ENCODE results near the gene IMMP1L. TPM values are rescaled to one million over a fixed set of nuclear protein-coding genes. Genes with fewer than 3 reads are reported as not detected.

IMMP1L gene
- polyA plus RNA-seq, 2 of the 4 experiments (the other 2 are of a cell fraction), result 96.5 to 135 TPM

DNA sequence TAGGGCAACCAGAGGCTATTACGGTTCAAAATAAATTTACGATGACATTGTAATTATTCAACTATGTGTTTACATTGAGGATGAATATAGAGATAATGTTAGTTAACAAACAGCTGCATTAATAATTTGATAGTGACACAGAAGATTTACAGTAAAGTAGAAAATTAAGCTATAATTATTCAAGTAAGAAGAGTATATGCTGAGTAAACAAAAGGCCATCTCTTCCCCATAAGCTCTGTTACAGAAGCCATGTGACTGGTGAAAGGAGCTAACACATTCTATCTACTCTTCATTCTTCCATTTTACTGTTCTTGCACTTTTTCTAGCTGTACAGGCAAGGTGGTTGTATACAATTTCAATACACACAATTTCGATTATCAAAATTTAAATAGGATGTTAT is 54.2 kb downstream of the IMMP1L start:
- H3K4me3 ChIP-seq, result no peak overlapping the region
- no peaks in the 10 kb centered on the region for H3K4me1 ChIP-seq
- no peak overlapping the region for H3K27ac ChIP-seq
- ChIA-PET POLR2A (no interaction called here), CTCF (no interaction called here)
- TF ChIP-seq ATOH8 (CRISPR knock-in tag; IDR thresholded peaks at IDR 0.05; ENCODE audit: low read depth), result no peak
- TF ChIP-seq MAFK (IDR thresholded peaks at IDR 0.05; ENCODE audit: partially characterized antibody), result peak; percentile 30
- FAIRE-seq, result no peak
- DNase-seq (ENCODE audit: low read depth in 1 of 2, low spot score in 1 of 2), result no peak
- H3K9me3 ChIP-seq, result no peaks in the 10 kb centered on the region
- no peak for ATAC-seq
- 93% methylated on average over 3 of the region's 3 CpGs for WGBS (ENCODE audit: missing lambda C conversion rate)
- H3K4me2 ChIP-seq, result no peak overlapping the region

- FAIRE-seq, result no peak
- ATAC-seq, result no peak
- no peak overlapping the region for H3K4me2 ChIP-seq
- ChIA-PET POLR2A (no interaction called here), CTCF (no interaction called here)
- DNase-seq (ENCODE audit: low read depth in 1 of 2, low spot score in 1 of 2), result no peak
- TF ChIP-seq RAD21 (conservative IDR thresholded peaks at IDR 0.05 in 1 of 2, IDR thresholded peaks at IDR 0.05 in 1 of 2) (no peak), BCL3 (IDR thresholded peaks at IDR 0.05) (no peak), CHD2 (IDR thresholded peaks at IDR 0.05; ENCODE audit: low read length, partially characterized antibody) (no peak), NR3C1 (IDR thresholded peaks at IDR 0.05) (no peak), FOSB (CRISPR knock-in tag; IDR thresholded peaks at IDR 0.05) (no peak), EHF (CRISPR knock-in tag; IDR thresholded peaks at IDR 0.05) (no peak), RARB (CRISPR knock-in tag; IDR thresholded peaks at IDR 0.05) (no peak), HES2 (IDR thresholded peaks at IDR 0.05) (no peak), CHD4 (IDR thresholded peaks at IDR 0.05; ENCODE audit: borderline replicate concordance) (no peak), ZC3H11A (IDR thresholded peaks at IDR 0.05) (no peak)
- H3K4me3 ChIP-seq, result no peak overlapping the region
- no peaks in the 10 kb centered on the region for H3K4me1 ChIP-seq
- H3K9me3 ChIP-seq, result no peaks in the 10 kb centered on the region
- H3K27ac ChIP-seq, result no peak overlapping the region
- 96% methylated on average over 1 of the region's 1 CpG for WGBS (ENCODE audit: missing lambda C conversion rate)
Measured at GRCh38 chr11:31450841-31451240, 58.6 kb downstream of the IMMP1L start.

GRCh38 chr11:31449040-31449439 is 60.4 kb downstream of the IMMP1L start:
- POLR2A ChIA-PET, result no interaction called here
- DNase-seq (ENCODE audit: low read depth in 1 of 2, low spot score in 1 of 2), result no peak
- TF ChIP-seq SMC3 (IDR thresholded peaks at IDR 0.05) (no peak), TP53 (CRISPR knock-in tag; IDR thresholded peaks at IDR 0.05) (no peak), REST (IDR thresholded peaks at IDR 0.05) (no peak), USF2 (IDR thresholded peaks at IDR 0.05) (no peak), ZSCAN20 (CRISPR knock-in tag; IDR thresholded peaks at IDR 0.05) (no peak), HEYL (CRISPR knock-in tag; IDR thresholded peaks at IDR 0.05) (no peak), CBX8 (IDR thresholded peaks at IDR 0.05) (no peak), KDM1A (IDR thresholded peaks at IDR 0.05; ENCODE audit: low read depth) (no peak), RNF2 (IDR thresholded peaks at IDR 0.05; ENCODE audit: borderline replicate concordance, low read depth) (no peak), FOSL2 (IDR thresholded peaks at IDR 0.05) (no peak), FOSL2 (CRISPR knock-in tag; IDR thresholded peaks at IDR 0.05) (no peak)
- TF ChIP-seq, protein P1, sequence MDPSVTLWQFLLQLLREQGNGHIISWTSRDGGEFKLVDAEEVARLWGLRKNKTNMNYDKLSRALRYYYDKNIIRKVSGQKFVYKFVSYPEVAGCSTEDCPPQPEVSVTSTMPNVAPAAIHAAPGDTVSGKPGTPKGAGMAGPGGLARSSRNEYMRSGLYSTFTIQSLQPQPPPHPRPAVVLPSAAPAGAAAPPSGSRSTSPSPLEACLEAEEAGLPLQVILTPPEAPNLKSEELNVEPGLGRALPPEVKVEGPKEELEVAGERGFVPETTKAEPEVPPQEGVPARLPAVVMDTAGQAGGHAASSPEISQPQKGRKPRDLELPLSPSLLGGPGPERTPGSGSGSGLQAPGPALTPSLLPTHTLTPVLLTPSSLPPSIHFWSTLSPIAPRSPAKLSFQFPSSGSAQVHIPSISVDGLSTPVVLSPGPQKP (IDR thresholded peaks at IDR 0.05; ENCODE audit: low read depth, low read length), result no peak
- no peaks in the 10 kb centered on the region for H3K9me3 ChIP-seq
- FAIRE-seq, result no peak
- ATAC-seq, result no peak
- WGBS (ENCODE audit: missing lambda C conversion rate), result 94% methylated on average over 2 of the region's 2 CpGs
- H3K4me3 ChIP-seq, result no peak overlapping the region
- CTCF ChIA-PET, result interaction anchor here (1.0 kb wide), 1 partner anchor 421 kb away, joined by 3 read pairs; no protein-coding TSS in a partner anchor
- H3K4me2 ChIP-seq, result no peak overlapping the region
- H3K4me1 ChIP-seq, result no peaks in the 10 kb centered on the region
- H3K27ac ChIP-seq, result no peak overlapping the region

Data from A549 (cell line).